Hematopoietic multipotent progenitor cell treated with erythropoietin and hydrocortisone succinate and interleukin-3 and kit ligand, for 8 days (in vitro differentiated cells): Measurements from ENCODE around the gene ZNF511.

Source experiments
- DNase-seq: peaks from one replicate; pipeline ENCODE4 v3.0.0-alpha.2; 2015

The ZNF511 gene

DNA sequence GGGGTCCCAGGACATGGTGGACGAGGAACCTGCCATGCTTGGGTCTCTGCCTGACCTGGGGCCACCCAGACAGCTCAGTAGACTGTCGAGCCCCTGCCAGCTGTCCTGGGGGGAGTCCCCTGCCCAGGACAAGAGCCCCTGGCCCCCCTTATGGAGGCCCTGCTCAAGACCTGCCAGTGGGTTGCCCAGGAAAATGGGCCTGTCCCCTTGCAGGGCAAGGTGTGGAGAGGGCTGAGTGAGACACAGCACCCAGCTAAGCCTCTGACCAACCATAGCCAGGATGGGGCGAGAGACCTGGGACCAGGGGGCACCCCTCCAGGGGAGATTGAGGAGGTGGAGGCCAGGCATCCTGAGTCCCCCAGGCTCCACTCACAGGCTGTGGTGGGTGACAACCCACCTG, 47.3 kb downstream of the ZNF511 start:
- no peak for DNase-seq

- no peak for DNase-seq
Measured at GRCh38 chr10:133356549-133357284, 48.0 kb downstream of the ZNF511 start.

- peak; percentile 32 for DNase-seq
Measured at GRCh38 chr10:133357285-133358161, 48.8 kb downstream of the ZNF511 start, which contains the start of gene FUOM. Gene FUOM, minus strand, starts transcription at chr10:133358019. Its CDS starts 12 bp downstream, at chr10:133358007.

DNA sequence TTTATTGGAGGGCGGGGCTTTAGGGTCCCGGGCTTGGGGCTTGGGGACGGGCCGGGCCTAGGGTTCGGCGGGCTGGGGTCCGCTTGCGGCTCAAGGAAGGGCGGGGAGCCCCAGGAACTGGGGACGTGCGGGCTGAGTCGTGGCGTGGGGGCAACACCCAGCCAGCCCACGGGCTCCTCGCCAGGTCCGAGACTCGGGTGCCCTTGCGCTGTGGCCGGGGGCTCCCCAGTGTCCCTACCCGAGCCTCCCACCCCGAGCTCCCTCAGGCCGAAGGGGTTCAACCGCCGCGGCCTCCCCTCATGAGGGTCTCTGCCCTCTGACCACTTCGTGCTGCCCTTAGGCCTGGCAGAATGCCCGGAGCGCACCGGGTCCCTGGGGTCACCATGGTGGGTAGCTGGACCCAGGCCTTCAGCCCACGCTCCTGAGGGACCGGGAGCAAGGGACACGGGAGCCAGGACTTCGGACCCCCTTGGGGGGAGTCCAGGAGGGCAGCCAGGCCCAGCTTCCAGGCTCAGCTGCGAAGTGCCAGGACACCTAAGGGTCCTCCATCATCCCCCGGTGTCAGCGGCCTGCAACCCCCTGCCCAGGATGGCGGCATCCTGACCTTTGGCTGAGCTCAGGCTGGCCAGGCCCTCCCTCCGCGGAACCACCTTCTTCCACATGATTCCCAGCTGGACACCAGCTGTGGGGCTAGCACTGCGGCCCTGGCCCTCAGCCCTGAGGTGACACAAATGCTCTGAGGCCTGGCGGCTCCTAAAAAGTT, 49.6 kb downstream of the ZNF511 start:
- no peak for DNase-seq

DNA sequence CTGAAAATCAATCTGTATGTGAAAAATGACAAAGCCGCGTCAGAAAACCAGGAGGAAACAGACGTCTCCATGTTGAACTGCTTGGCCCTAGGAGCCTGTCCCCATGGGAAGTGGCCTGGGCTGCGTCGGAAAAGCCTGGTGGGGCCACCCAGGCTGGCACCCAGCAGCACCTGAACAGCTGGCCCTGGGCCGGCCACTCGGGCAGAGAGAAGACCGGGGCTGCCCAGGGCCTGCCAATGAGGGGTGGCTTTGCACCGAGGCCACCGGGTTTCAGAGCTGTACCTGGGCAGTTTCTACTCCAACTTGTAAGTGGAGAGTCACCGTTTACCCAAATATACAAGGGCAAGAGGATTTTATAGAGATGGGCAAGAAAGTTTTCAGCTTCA, 50.2 kb downstream of the ZNF511 start:
- no peak for DNase-seq

GRCh38 chr10:133359554-133359971, 50.8 kb downstream of the ZNF511 start:
- DNase-seq: peak; percentile 71

DNA sequence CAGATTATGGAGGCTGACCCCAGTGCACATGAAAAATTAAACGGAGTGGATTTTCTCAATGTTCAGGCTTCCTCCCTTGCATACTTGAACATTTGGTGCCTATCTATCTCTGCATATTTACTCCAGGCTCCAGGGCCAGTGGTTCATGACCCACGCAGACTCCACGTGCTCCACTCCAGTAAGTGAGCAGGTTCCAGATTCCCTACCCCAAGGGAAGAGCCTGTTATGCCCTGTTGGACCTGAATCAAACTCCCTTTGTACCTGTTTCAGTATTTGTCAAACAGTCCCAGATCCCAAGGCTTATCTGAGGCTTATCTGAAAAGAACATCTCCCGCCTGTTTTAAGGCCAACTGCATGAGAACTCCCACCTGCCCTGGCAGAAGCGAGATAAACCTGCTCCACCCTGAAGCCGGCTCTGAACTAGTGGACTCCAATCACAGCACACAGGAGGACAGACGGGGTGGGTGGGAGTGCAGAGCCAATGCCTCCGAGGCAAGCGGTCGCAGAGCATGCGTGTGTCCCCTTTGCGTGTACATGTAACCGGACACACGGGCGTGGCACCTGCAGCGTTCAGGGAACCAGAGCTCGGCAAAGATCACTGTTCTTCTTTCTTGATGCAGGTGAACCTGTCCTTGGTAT, 51.4 kb downstream of the ZNF511 start:
- peak; percentile 54 for DNase-seq

- DNase-seq: no peak
Measured at GRCh38 chr10:133361227-133361626, 52.5 kb downstream of the ZNF511 start.

DNA sequence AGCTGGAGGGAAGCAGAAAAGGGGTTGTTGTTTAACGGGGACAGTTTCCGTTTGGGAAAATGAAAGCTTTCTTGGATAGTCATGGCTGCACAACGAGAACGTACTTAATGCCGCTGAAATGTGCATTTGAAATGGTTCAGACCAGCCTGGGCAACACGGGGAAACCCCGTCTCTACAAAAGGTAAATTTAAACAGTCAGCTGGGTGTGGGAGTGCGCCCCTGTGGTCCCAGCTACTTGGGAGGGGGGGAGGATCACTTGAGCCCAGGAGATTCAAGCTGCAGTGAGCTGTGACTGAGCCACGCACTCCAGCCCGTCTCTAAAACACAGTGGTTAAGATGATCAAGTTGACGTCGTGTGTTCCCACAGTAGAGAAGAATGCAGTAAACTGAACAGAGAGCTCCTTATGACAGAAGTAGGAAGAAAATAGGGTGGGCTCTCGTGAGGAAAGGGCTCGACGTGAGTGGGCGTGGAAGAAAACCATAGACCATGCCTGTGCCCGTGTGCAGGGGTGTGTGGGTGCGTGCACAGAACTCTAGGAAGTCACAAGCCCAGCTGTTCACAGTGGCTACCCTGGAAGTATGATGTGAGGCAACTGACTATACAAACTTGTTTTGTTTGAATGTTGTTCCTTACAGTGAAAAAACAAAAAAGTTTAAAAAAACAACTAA, 53.2 kb downstream of the ZNF511 start:
- DNase-seq: no peak
